HepG2 (cell line): ENCODE results near the gene DCUN1D3. TPM values are rescaled to one million over a fixed set of nuclear protein-coding genes. Genes with fewer than 3 reads are reported as not detected.

ENCODE experiments used
- ATAC-seq: fragments of 200-7000 bp; cut with Tn5 transposase; 3 replicates; pipeline ENCODE4 v1.9.1; 2020; ENCODE audit warnings: mild to moderate bottlenecking, moderate library complexity
- BruUV-seq: library from RNA; stranded (reverse); fragments of 400-500 nt; replicated peaks from 2 replicates; lab custom pipeline; 2021; lab: Mats Ljungman, UMichigan
- CTCF ChIA-PET: fragments of 300-600 bp; formaldehyde crosslinking; extraction: SDS; loops from one replicate; lab custom pipeline; 2021; ENCODE audit warnings: low total read pairs, inconsistent platforms, low intra/inter-chr PET ratio; lab: Yijun Ruan, JAX
- POLR2A ChIA-PET: fragments of 350-600 bp; sonication (Branson Sonifier 250); formaldehyde crosslinking; loops from one replicate; lab custom pipeline; 2020; ENCODE audit warnings: antibody characterized with exemption, inconsistent platforms; lab: Yijun Ruan, JAX
- DNase-seq: peaks from one replicate; pipeline ENCODE4 v3.0.0-alpha.2; 2015; ENCODE audit warnings: low spot score
- FAIRE-seq: peaks from 3 replicates; lab custom pipeline; 2011; peaks lifted over from hg19 to GRCh38; lab: Jason Lieb, UNC
- H2AFZ ChIP-seq: one replicate; pipeline ENCODE4 v1.6.1; 2011; ENCODE audit warnings: low read length, inconsistent platforms
- H3K27ac ChIP-seq: fragments of 300-600 bp; 3 replicates; pipeline ENCODE4 v1.8.0; 2011; ENCODE audit warnings: mixed run types, mild to moderate bottlenecking, mixed read lengths, low read length, inconsistent platforms; ENCODE audit not compliant: insufficient read depth; ENCODE audit errors: extremely low read length
- H3K27me3 ChIP-seq, 2 experiments: fragments of 200-600 bp in 1 of 2; 2 replicates in 1 of 2; 3 replicates in 1 of 2; pipeline versions ENCODE4 v1.6.0 to v1.8.0; 2011; ENCODE audit warnings: low read length in 2 of 2, mild to moderate bottlenecking in 2 of 2, moderate library complexity in 2 of 2, inconsistent platforms in 1 of 2; ENCODE audit not compliant: insufficient read depth in 2 of 2, control insufficient read depth in 1 of 2
- H3K36me3 ChIP-seq, 2 experiments: fragments of 200-600 bp in 1 of 2; replicated peaks in 1 of 2; 2 replicates in 1 of 2; 3 replicates in 1 of 2; pipeline versions ENCODE4 v1.5.1 to v1.8.0; 2011; ENCODE audit warnings: low read length in 2 of 2, inconsistent platforms in 1 of 2; ENCODE audit not compliant: insufficient read depth in 2 of 2, control insufficient read depth in 1 of 2
- H3K4me1 ChIP-seq: 2 replicates; pipeline ENCODE4 v1.5.1; 2012; ENCODE audit warnings: low read length, inconsistent platforms; ENCODE audit not compliant: insufficient read depth
- H3K4me2 ChIP-seq: 2 replicates; pipeline ENCODE4 v1.6.0; 2011; ENCODE audit warnings: low read depth, low read length, inconsistent platforms
- H3K4me3 ChIP-seq, 3 experiments: fragments of 200-600 bp in 1 of 3; sonication (generic), shearing (Covaris generic) in 1 of 3; replicated peaks in 1 of 3; 2 replicates each; pipeline ENCODE4 v1.5.1; 2011 to 2016; ENCODE audit warnings: low read length in 3 of 3, inconsistent platforms in 2 of 3, low read depth in 2 of 3, mild to moderate bottlenecking in 2 of 3, control low read depth in 1 of 3, mixed read lengths in 1 of 3; ENCODE audit not compliant: insufficient read depth in 1 of 3
- H3K79me2 ChIP-seq: one replicate; pipeline ENCODE4 v1.6.1; 2011; ENCODE audit warnings: low read length, inconsistent platforms; ENCODE audit not compliant: insufficient read depth
- H3K9ac ChIP-seq: 2 replicates; pipeline ENCODE4 v1.6.0; 2011; ENCODE audit warnings: mild to moderate bottlenecking, low read depth, low read length, inconsistent platforms; ENCODE audit not compliant: insufficient read depth
- H3K9me3 ChIP-seq: 2 replicates; pipeline ENCODE4 v1.5.1; 2012; ENCODE audit warnings: mild to moderate bottlenecking, low read length
- H4K20me1 ChIP-seq: 2 replicates; pipeline ENCODE4 v1.6.0; 2011; ENCODE audit warnings: inconsistent platforms, mild to moderate bottlenecking, low read length, moderate library complexity; ENCODE audit not compliant: insufficient read depth
- CHD2 ChIP-seq: IDR thresholded peaks from 2 replicates; pipeline ENCODE4 v1.6.1; 2011; ENCODE audit warnings: low read depth, low read length, improper control_type of control experiment
- LCORL ChIP-seq, 2 experiments: fragments of 450-650 bp in 1 of 2; sonication (generic) in 1 of 2; formaldehyde crosslinking in 1 of 2; IDR thresholded peaks; 2 replicates each; pipeline versions ENCODE4 v1.5.0 to v1.6.1; 2017 to 2020; ENCODE audit warnings: antibody characterized with exemption in 1 of 2, missing genetic modification reagents in 1 of 2
- PAF1 ChIP-seq: IDR thresholded peaks from 2 replicates; pipeline ENCODE4 v1.6.1; 2016; ENCODE audit warnings: missing genetic modification reagents, missing compliant biosample characterization
- PHF20 ChIP-seq: sonication (generic); formaldehyde crosslinking; IDR thresholded peaks from 2 replicates; pipeline ENCODE4 v1.5.0; 2020; ENCODE audit warnings: mild to moderate bottlenecking, missing genetic modification reagents
- PLSCR1 ChIP-seq: sonication (generic); formaldehyde crosslinking; IDR thresholded peaks from 2 replicates; pipeline ENCODE4 v1.5.0; 2020; ENCODE audit warnings: missing genetic modification reagents, mild to moderate bottlenecking, borderline replicate concordance
- SPEN ChIP-seq: sonication (generic); formaldehyde crosslinking; IDR thresholded peaks from 2 replicates; pipeline ENCODE4 v1.5.1; 2020; ENCODE audit warnings: low read depth, mild to moderate bottlenecking, missing genetic modification reagents
- YEATS2 ChIP-seq: sonication (generic); formaldehyde crosslinking; IDR thresholded peaks from 2 replicates; pipeline ENCODE4 v1.4.0; 2020; ENCODE audit warnings: missing genetic modification reagents, borderline replicate concordance
- ZNF362 ChIP-seq: sonication (generic); formaldehyde crosslinking; IDR thresholded peaks from 2 replicates; pipeline ENCODE4 v1.4.0; 2020; ENCODE audit warnings: missing genetic modification reagents, mild to moderate bottlenecking, borderline replicate concordance
- ZNF550 ChIP-seq: sonication (generic); formaldehyde crosslinking; IDR thresholded peaks from 2 replicates; pipeline ENCODE4 v1.4.0; 2020; ENCODE audit warnings: mild to moderate bottlenecking, missing genetic modification reagents, borderline replicate concordance
- ZNF652 ChIP-seq: IDR thresholded peaks from 2 replicates; pipeline ENCODE4 v1.6.1; 2016; ENCODE audit warnings: low read depth, borderline replicate concordance
- WGBS: methylation state at CpG from one replicate; pipeline ENCODE4 v1.1.6; 2017; ENCODE audit warnings: low lambda C conversion rate; 5-methylcytosine and 5-hydroxymethylcytosine counted together
- in situ Hi-C: cut with HindIII; loops from 2 replicates; pipeline ENCODE4 v1.10.0; 2017; ENCODE audit warnings: low pct_unique_long_range_greater_than_20kb; ENCODE audit not compliant: extremely low pct_ligation_motif_present
- intact Hi-C: fragments of 100-400 bp; cut with micrococcal nuclease; formaldehyde crosslinking; loops from one replicate; pipeline ENCODE4 v1.10.0; 2022; ENCODE audit not compliant: unreplicated experiment
- polyA plus RNA-seq, 8 experiments: library from polyadenylated mRNA; depleted of rRNA in 3 of 8; stranded (reverse) in 7 of 8; unstranded in 1 of 8; fragments of >200 nt; fragmentation: Illumina TruSeq in 4 of 8; extraction: Trizol in 4 of 8; gene quantifications; 2 replicates each; pipeline versions ENCODE4 v1.2.1 to v1.2.3, GENCODE V29; 2011 to 2016; ENCODE audit warnings: low read depth in 4 of 8, missing spikeins in 1 of 8, mixed read lengths in 1 of 8; ENCODE audit not compliant: insufficient read depth in 1 of 8
- total RNA-seq, 5 experiments: library from RNA; depleted of rRNA; stranded (reverse); fragments of >200 nt; fragmentation: Illumina TruSeq; extraction: Trizol; gene quantifications; 2 replicates each; pipeline ENCODE4 v1.2.3, GENCODE V29; 2016; ENCODE audit warnings: low read depth in 1 of 5
- TF ChIP-seq, protein P1 (sequence below): sonication (generic); formaldehyde crosslinking; IDR thresholded peaks from 2 replicates; pipeline ENCODE4 v1.5.1; 2020; ENCODE audit warnings: mild to moderate bottlenecking, missing genetic modification reagents, borderline replicate concordance
- TF ChIP-seq, protein P2 (sequence below): IDR thresholded peaks from 2 replicates; pipeline ENCODE4 v1.6.1; 2016

Gene DCUN1D3
- total and polyA plus RNA-seq, 2 of the 13 experiments (the other 11 are each of a cell fraction or from before 2014, with no cell fraction given): 5.0 to 19.3 TPM

- Histone ChIP-seq H3K9me3 (no peaks in the 10 kb centered on the region), H3K4me2 (no peak overlapping the region), H3K4me3 (no peak overlapping the region), H2AFZ (no peak overlapping the region), H3K79me2 (no peaks in the 10 kb centered on the region), H3K27me3 (no peaks in the 10 kb centered on the region), H4K20me1 (no peaks in the 10 kb centered on the region), H3K4me1 (no peaks in the 10 kb centered on the region), H3K27ac (no peak overlapping the region), H3K36me3 (peaks cover 3 to 51% of the 10 kb centered on the region in 2 experiments; a peak in 4 of 5 replicates), H3K9ac (no peak overlapping the region)
- no TSS peak for BruUV-seq
- no peak for ATAC-seq
- FAIRE-seq: no peak
- WGBS: 92% methylated on average over 1 of the region's 1 CpG
- no peak for TF ChIP-seq SPEN (CRISPR knock-in tag)
- no peak for TF ChIP-seq PAF1 (CRISPR knock-in tag)
- TF ChIP-seq ZNF652 (CRISPR knock-in tag): no peak
- TF ChIP-seq CHD2: no peak
- TF ChIP-seq PHF20 (CRISPR knock-in tag): no peak
- TF ChIP-seq, protein P1, sequence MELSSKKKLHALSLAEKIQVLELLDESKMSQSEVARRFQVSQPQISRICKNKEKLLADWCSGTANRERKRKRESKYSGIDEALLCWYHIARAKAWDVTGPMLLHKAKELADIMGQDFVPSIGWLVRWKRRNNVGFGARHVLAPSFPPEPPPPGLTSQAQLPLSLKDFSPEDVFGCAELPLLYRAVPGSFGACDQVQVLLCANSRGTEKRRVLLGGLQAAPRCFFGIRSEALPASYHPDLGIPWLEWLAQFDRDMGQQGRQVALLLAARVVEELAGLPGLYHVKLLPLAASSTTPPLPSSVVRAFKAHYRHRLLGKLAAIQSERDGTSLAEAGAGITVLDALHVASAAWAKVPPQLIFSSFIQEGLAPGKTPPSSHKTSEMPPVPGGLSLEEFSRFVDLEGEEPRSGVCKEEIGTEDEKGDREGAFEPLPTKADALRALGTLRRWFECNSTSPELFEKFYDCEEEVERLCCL (CRISPR knock-in tag): no peak
- TF ChIP-seq ZNF550 (CRISPR knock-in tag): no peak
- no peak for TF ChIP-seq LCORL (IDR thresholded peaks at IDR 0.05)
- TF ChIP-seq LCORL (CRISPR knock-in tag; IDR thresholded peaks at IDR 0.05): no peak
- no peak for TF ChIP-seq PLSCR1 (CRISPR knock-in tag)
- TF ChIP-seq ZNF362 (CRISPR knock-in tag): no peak
- TF ChIP-seq, protein P2, sequence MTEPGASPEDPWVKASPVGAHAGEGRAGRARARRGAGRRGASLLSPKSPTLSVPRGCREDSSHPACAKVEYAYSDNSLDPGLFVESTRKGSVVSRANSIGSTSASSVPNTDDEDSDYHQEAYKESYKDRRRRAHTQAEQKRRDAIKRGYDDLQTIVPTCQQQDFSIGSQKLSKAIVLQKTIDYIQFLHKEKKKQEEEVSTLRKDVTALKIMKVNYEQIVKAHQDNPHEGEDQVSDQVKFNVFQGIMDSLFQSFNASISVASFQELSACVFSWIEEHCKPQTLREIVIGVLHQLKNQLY: no peak
- TF ChIP-seq YEATS2 (CRISPR knock-in tag): no peak
- intact Hi-C loops: no loop called here
- no peak for DNase-seq
- in situ Hi-C loops: no loop called here
- CTCF ChIA-PET: no interaction called here
- POLR2A ChIA-PET: no interaction called here
Measured at GRCh38 chr16:20830372-20830771, 69.8 kb downstream of the DCUN1D3 start.
